GM19193 (cell line): ENCODE results near the gene GPR149.
A peak's percentile ranks its signal among the peaks of the same experiment; 100 is the strongest.

ENCODE experiments used
- POLR2A ChIP-seq: IDR thresholded peaks from 4 replicates; pipeline ENCODE4 v1.6.1; 2011; ENCODE audit not compliant: insufficient read depth, insufficient read length; ENCODE audit errors: extremely low read depth

Gene GPR149

DNA sequence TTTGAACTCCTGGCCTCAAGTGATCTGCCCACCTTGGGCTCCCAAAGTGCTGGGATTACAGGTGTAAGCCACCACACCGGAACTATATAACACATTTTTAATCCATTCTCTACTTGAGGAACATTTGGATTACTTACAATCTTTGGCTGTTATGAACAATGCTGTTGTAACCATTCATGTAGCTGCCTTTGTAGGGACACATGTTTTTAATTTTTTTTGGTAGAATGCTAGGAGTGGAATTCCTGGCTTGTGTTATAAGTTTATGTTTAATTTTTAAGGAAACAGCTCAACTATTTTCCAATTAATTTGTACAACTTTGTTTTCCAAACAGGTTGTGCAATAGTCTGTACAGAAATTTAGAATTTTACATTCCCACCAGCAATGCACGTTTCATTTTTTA is 51.7 kb downstream of the GPR149 start:
- no peak for TF ChIP-seq POLR2A

- no peak for TF ChIP-seq POLR2A
Measured at GRCh38 chr3:154367221-154367620, 62.8 kb downstream of the GPR149 start.

- TF ChIP-seq POLR2A, result no peak
Measured at GRCh38 chr3:154364849-154365248, 65.1 kb downstream of the GPR149 start.

GRCh38 chr3:154361099-154361498 is 68.9 kb downstream of the GPR149 start:
- no peak for TF ChIP-seq POLR2A

DNA sequence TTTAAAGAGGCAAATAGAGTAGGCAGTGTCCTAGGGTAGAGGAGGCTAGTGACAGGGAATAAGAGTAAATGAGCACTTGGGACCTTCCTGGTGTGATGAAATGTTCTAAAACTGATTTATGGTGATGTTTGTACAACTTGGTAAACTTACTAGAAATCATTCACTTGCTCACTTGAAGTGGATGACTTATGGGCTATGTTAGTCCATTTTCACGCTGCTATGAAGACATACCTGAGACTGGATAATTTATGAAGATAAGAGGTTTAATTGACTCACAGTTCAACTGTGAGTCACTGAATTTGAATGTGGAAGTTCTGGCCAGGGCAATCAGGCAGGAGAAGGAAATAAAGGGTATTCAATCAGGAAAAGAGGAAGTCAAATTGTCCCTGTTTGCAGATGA is 74.0 kb downstream of the GPR149 start:
- TF ChIP-seq POLR2A, result no peak

DNA sequence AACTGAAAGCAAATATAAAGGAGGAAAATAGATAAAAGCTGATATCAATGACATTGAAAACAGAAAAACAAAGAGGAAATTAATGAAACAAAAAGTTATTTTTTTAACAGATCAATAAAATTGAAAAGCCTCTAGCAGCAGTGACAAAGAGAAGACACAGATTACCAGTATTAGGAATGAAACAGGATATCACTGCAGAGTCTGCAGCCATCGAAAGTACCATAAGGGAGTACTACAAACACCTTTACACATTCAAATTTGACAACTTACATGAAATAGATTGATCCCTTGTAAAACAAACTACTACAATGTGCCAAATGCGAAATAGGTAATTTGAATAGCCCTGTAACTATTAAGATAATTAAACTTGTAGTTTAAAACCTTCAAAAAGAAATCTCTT is 80.8 kb downstream of the GPR149 start:
- TF ChIP-seq POLR2A, result no peak

DNA sequence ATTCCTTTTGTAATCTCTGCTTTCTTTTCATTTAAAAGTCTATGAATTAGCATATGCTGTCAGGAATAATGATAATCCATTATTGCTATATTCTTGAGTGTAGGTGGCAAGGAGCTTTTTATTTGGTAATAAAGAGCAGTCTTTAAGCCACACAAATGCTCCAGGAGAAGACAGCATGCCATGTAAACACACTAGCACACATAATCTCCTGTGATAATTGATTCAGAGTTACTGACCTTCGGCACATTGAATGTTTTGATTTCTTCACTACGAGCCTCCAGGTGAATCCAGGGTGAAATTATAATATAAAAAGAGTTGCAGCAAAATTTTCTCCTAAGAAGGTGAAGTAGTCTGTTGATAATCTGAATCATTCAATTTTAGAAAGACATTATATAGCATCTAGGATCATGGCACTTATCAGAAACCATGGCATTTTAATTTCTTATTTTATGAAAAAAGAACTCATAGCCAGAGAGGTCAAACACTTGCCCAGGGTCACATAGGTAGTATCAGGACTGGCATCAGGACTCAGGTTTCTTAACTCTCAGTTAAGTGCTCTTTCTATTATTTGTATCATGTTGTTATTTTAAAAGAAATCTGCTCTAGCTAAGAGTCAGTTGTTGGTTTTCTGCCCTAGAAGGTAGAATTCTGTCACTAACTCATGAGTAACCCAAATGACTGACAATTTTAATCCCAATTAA is 84.4 kb downstream of the GPR149 start:
- TF ChIP-seq POLR2A, result no peak

- TF ChIP-seq POLR2A, result no peak
Measured at GRCh38 chr3:154338570-154338969, 91.4 kb downstream of the GPR149 start.

- no peak for TF ChIP-seq POLR2A
Measured at GRCh38 chr3:154338008-154338407, 92.0 kb downstream of the GPR149 start.

- TF ChIP-seq POLR2A, result no peak
Measured at GRCh38 chr3:154334973-154335420, 95.0 kb downstream of the GPR149 start.

- no peak for TF ChIP-seq POLR2A
Measured at GRCh38 chr3:154327871-154328270, 102.1 kb downstream of the GPR149 start.

DNA sequence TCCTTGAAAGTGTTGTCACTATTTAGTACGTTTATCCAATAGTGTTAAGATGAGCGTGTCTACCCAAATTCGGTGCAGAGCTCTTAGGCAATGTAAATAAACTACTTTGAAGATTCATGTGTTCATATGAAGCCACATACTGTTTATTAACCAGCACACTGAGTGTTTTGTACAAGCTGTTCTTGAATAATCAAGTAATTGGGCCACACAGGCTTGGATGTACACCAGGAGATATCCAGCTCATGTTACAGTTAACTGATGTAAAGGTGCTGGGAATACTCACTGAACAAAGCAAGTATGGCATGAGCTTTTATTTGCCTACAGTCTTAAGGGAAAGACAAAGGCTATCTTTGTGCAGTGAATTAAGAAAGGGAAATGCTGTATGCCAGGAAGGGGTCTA is 105.1 kb downstream of the GPR149 start:
- no peak for TF ChIP-seq POLR2A

DNA sequence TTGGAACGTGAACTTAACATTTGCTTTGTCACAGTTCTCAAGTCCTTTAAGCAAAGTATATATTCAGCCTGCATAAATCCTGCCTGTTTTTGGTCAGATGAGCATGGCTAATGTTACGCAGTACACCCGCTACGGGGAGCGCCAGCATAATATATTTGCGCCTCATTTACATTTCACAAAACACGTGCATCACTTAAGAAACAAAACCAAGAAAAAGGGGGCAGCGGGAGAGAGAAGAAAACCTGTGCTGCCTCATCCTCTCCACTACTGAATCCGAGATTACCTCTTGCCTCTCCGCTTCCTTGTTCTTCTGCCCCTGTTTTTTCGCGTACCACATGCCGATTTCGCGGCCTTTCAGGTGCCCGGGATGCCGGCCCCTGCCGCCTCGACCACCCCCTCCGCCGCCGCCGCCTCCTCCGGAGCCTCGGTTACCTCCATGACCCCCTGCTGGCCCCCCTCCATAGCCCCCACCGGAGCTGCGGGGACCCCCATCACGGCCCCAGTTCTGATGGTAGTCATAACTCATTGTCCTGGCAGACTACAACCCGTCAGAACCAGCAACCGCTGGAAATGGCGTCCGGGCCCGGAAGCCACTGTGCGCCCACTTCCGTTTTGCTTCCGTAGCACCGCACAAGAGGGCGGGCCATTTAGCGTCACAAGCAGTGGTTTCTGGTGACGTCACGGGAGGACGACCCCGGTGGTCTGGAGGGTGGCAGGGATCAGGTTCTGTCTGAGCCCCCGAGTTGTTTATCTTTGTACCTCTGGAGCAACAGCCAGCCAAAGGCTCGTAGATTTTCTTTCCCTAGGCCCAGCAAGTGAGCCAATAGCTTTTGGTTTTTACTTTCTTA is 105.9 kb downstream of the GPR149 start, which contains the start of gene DHX36:
TSS of gene DHX36 (minus strand) at position 597 of the 848 bp plus-strand sequence. CDS start at position 526, 71 bp downstream.
- peak; percentile 93 for TF ChIP-seq POLR2A

- TF ChIP-seq POLR2A, result no peak
Measured at GRCh38 chr3:154316974-154317767, 112.8 kb downstream of the GPR149 start.

GRCh38 chr3:154314152-154314551 is 115.8 kb downstream of the GPR149 start:
- no peak for TF ChIP-seq POLR2A
